Heart right ventricle (tissue), 16 donors: ENCODE data around the gene PAX4. TPM values are rescaled to one million over a fixed set of nuclear protein-coding genes. Genes with fewer than 3 reads are reported as not detected.

Source experiments
- ATAC-seq, 8 donors: fragments of 200-7000 bp; cut with Tn5 transposase; one replicate each; pipeline ENCODE4 v1.9.1; 2020; ENCODE audit warnings: mild to moderate bottlenecking in 8 of 8, moderate library complexity in 8 of 8, moderate number of reproducible peaks in 1 of 8
- DNase-seq, 2 donors: peaks; one replicate each; pipeline ENCODE4 v3.0.0-alpha.2; 2020
- H3K27ac ChIP-seq, 10 donors: fragments of 200-600 bp; sonication (generic) in 2 of 10; one replicate each; pipeline versions ENCODE4 v1.5.0 to v1.8.0; 2020 to 2022; ENCODE audit warnings: mild to moderate bottlenecking in 3 of 10
- H3K27me3 ChIP-seq, 7 donors: fragments of 200-600 bp; one replicate each; pipeline ENCODE4 v1.8.0; 2021 to 2022; ENCODE audit warnings: mild to moderate bottlenecking in 2 of 7
- H3K36me3 ChIP-seq, 9 donors: fragments of 200-600 bp; sonication (generic) in 1 of 9; one replicate each; pipeline versions ENCODE4 v1.5.0 to v1.8.0; 2020 to 2022; ENCODE audit warnings: mild to moderate bottlenecking in 2 of 9
- H3K4me1 ChIP-seq, 9 donors: fragments of 200-600 bp; sonication (generic) in 1 of 9; one replicate each; pipeline versions ENCODE4 v1.5.0 to v1.8.0; 2020 to 2022; ENCODE audit warnings: mild to moderate bottlenecking in 4 of 9
- H3K4me3 ChIP-seq, 10 donors: fragments of 200-600 bp; sonication (generic) in 2 of 10; one replicate each; pipeline versions ENCODE4 v1.5.0 to v1.8.0; 2020 to 2022; ENCODE audit warnings: mild to moderate bottlenecking in 7 of 10, moderate library complexity in 2 of 10
- H3K9me3 ChIP-seq, 11 donors: fragments of 200-600 bp in 10 of 11; sonication (generic) in 2 of 11; one replicate each; pipeline versions ENCODE4 v1.5.0 to v1.8.0; 2013 to 2022; ENCODE audit warnings: mild to moderate bottlenecking in 2 of 11, control low read depth in 1 of 11, moderate library complexity in 1 of 11
- CTCF ChIP-seq, 9 donors: fragments of 200-600 bp; sonication (generic) in 2 of 9; IDR thresholded peaks; one replicate each; pipeline versions ENCODE4 v1.5.0 to v1.8.0; 2021 to 2022; ENCODE audit warnings: antibody characterized with exemption in 9 of 9, mild to moderate bottlenecking in 5 of 9, moderate library complexity in 1 of 9
- WGBS, 2 donors: extraction: QIAGEN DNeasy Blood & Tissue Kit; methylation state at CpG; one replicate each; pipeline ENCODE4 v1.1.7; 2013; ENCODE audit warnings: inconsistent platforms in 1 of 2; 5-methylcytosine and 5-hydroxymethylcytosine counted together
- intact Hi-C, 10 donors: fragments of 100-400 bp; cut with DNase I; formaldehyde crosslinking; loops; one replicate each; pipeline versions ENCODE4 v1.11.1 to v1.14.2; 2022
- polyA plus RNA-seq, 2 donors: library from polyadenylated mRNA; stranded (reverse); fragments of 200-250 nt; gene quantifications; one replicate each; pipeline ENCODE4 v1.2.3, GENCODE V29; 2013
- total RNA-seq, 10 donors: library from RNA; stranded (reverse); fragmentation: NEBNext Ultra II Directional in 3 of 10; extraction: Animal tissue kit (Norgen Biotek cat#: 25700) in 3 of 10; gene quantifications; one replicate each; pipeline versions ENCODE4 v1.2.1 to v1.2.4, GENCODE V29; 2021 to 2023
- donor health status: Arrhythmogenic right ventricular cardiomyopathy.
- donor health status: ischemic (EF 13 %, LVEDD 7.1; RV severe dilation, severe dysfunction).
- donor health status: healthy with polysubstance abuse.
- donor health status: DM: no; HTN: yes; CAD: no.
- donor health status: DM: no; HTN: no; CAD: no.
- donor health status: ischemic (EF 25% LVEDD 6.9; RV normal size, moderate dysfunction).
- donor health status: ischemic (EF 25% LVEDD 5.7; RV mildly dilated, moderate dysfunction).
- donor health status: healthy.
- donor health status: DM: yes; HTN: yes; CAD: no.
- donor health status: Ischemic cardiomyopathy.
- donor health status: ischemic (EF 35%, LVEDD 5.7; RV mildly dilated, moderate dysfunction).
- donor health status: nonischemic (EF 11% LVEDD 7.7; RV severe dilation, severe dysfunction).
- donor health status: DM: yes; HTN: yes; CAD: no.
- donor health status: PGD.
- donor health status: ischemic (EF 29% LVEDD 5.4; RV normal size, mild dysfunction).
- donor health status: nonischemic (EF 23%, LVEDD 6.1; RV moderate dilation, normal function).

The PAX4 gene
- total and polyA plus RNA-seq, 12 donors = not detected

- TF ChIP-seq CTCF (IDR thresholded peaks at IDR 0.05) = no peak
- Histone ChIP-seq H3K4me3 (no peak overlapping the region), H3K36me3 (no peaks in the 10 kb centered on the region), H3K4me1 (no peaks in the 10 kb centered on the region), H3K9me3 (peaks cover 0 to 27% (median 4%) of the 10 kb centered on the region in 11 donors), H3K27me3 (peaks cover 0 to 4% (median 0%) of the 10 kb centered on the region in 7 donors), H3K27ac (no peak overlapping the region)
- no peak for DNase-seq
- intact Hi-C loops = no loop called here
- WGBS, 2 donors = 85 to 87% methylated on average over 6 of the region's 6 CpGs
- ATAC-seq = no peak
Measured at GRCh38 chr7:127608446-127608845, 9.5 kb downstream of the PAX4 start.

GRCh38 chr7:127600885-127601284 lies 17.1 kb downstream of the PAX4 start:
- Histone ChIP-seq H3K36me3 (no peaks in the 10 kb centered on the region), H3K9me3 (peaks cover 0 to 7% (median 0%) of the 10 kb centered on the region in 11 donors), H3K27me3 (no peaks in the 10 kb centered on the region), H3K4me1 (no peaks in the 10 kb centered on the region), H3K27ac (no peak overlapping the region), H3K4me3 (no peak overlapping the region)
- ATAC-seq = no peak
- 79 to 86% methylated on average over 3 of the region's 3 CpGs for WGBS, 2 donors
- DNase-seq = no peak
- intact Hi-C loops = no loop called here
- TF ChIP-seq CTCF (IDR thresholded peaks at IDR 0.05) = no peak

- 51 to 60% methylated on average over 6 of the region's 6 CpGs for WGBS, 2 donors
- no peak for ATAC-seq
- peaks cover 0 to 10% (median 0%) of the 10 kb centered on the region in 9 donors for H3K4me1 ChIP-seq
- no peak for DNase-seq
- no peak overlapping the region for H3K4me3 ChIP-seq
- no peaks in the 10 kb centered on the region for H3K36me3 ChIP-seq
- H3K27ac ChIP-seq = no peak overlapping the region
- H3K27me3 ChIP-seq = no peaks in the 10 kb centered on the region
- intact Hi-C loops = loop anchor here in 1 of 10 donors (10.0 kb wide), 1 partner anchor 46 kb away; no protein-coding TSS in a partner anchor
- H3K9me3 ChIP-seq = no peaks in the 10 kb centered on the region
- peak in 2 of 9 donors; percentile 18 to 24 for TF ChIP-seq CTCF (IDR thresholded peaks at IDR 0.05)
Measured at GRCh38 chr7:127598318-127598717, 19.6 kb downstream of the PAX4 start.

GRCh38 chr7:127595737-127596136 lies 22.2 kb downstream of the PAX4 start:
- intact Hi-C loops = loop anchor here in 1 of 10 donors (10.0 kb wide), 1 partner anchor 49 kb away; no protein-coding TSS in a partner anchor
- Histone ChIP-seq H3K27me3 (no peaks in the 10 kb centered on the region), H3K27ac (no peak overlapping the region), H3K4me3 (no peak overlapping the region), H3K36me3 (peaks cover 0 to 23% (median 12%) of the 10 kb centered on the region in 9 donors), H3K4me1 (peaks cover 0 to 10% (median 0%) of the 10 kb centered on the region in 9 donors), H3K9me3 (no peaks in the 10 kb centered on the region)
- no peak for TF ChIP-seq CTCF (IDR thresholded peaks at IDR 0.05)
- WGBS, 2 donors = 95 to 96% methylated on average over 5 of the region's 5 CpGs
- ATAC-seq (no peak), DNase-seq (no peak)
